HepG2 (cell line): ENCODE measurements around the gene KIFC1. TPM values are rescaled to one million over a fixed set of nuclear protein-coding genes. Genes with fewer than 3 reads are reported as not detected.

Source experiments
- HDAC1 ChIP-seq: sonication (generic); formaldehyde crosslinking; IDR thresholded peaks from 2 replicates; pipeline ENCODE4 v1.5.1; 2020; ENCODE audit warnings: mild to moderate bottlenecking, missing genetic modification reagents
- HIVEP1 ChIP-seq: sonication (generic); formaldehyde crosslinking; IDR thresholded peaks from 2 replicates; pipeline ENCODE4 v1.4.0; 2020; ENCODE audit warnings: mild to moderate bottlenecking, missing genetic modification reagents
- KLF12 ChIP-seq: sonication (generic); formaldehyde crosslinking; IDR thresholded peaks from 2 replicates; pipeline ENCODE4 v1.4.0; 2020; ENCODE audit warnings: missing genetic modification reagents, borderline replicate concordance
- KLF13 ChIP-seq: sonication (generic); formaldehyde crosslinking; IDR thresholded peaks from 2 replicates; pipeline ENCODE4 v1.4.0; 2020; ENCODE audit warnings: mild to moderate bottlenecking, missing genetic modification reagents
- MTF1 ChIP-seq: sonication (generic); formaldehyde crosslinking; IDR thresholded peaks from 2 replicates; pipeline ENCODE4 v1.5.0; 2020; ENCODE audit warnings: missing genetic modification reagents
- MYPOP ChIP-seq: sonication (generic); formaldehyde crosslinking; IDR thresholded peaks from 2 replicates; pipeline ENCODE4 v1.8.1; 2023; ENCODE audit warnings: mild to moderate bottlenecking, moderate library complexity, missing genetic modification reagents
- NPAS2 ChIP-seq: sonication (generic); formaldehyde crosslinking; IDR thresholded peaks from 2 replicates; pipeline ENCODE4 v1.8.0; 2022; ENCODE audit warnings: mild to moderate bottlenecking, missing genetic modification reagents, borderline replicate concordance
- NR2F2 ChIP-seq: IDR thresholded peaks from 2 replicates; pipeline ENCODE4 v1.6.1; 2012; ENCODE audit warnings: low read depth, inconsistent platforms, borderline replicate concordance
- NRL ChIP-seq: sonication (generic); formaldehyde crosslinking; IDR thresholded peaks from 2 replicates; pipeline ENCODE4 v1.5.0; 2020; ENCODE audit warnings: missing genetic modification reagents, mild to moderate bottlenecking, moderate library complexity, borderline replicate concordance
- PRDM10 ChIP-seq: sonication (generic); formaldehyde crosslinking; IDR thresholded peaks from 2 replicates; pipeline ENCODE4 v1.4.0; 2020; ENCODE audit warnings: low read depth, missing genetic modification reagents
- SNRNP70 ChIP-seq: fragments of 200-400 bp; formaldehyde crosslinking; IDR thresholded peaks from 2 replicates; pipeline ENCODE4 v1.6.1; 2017; ENCODE audit warnings: mild to moderate bottlenecking, low read depth, low read length, moderate library complexity
- SOX5 ChIP-seq: IDR thresholded peaks from 2 replicates; pipeline ENCODE4 v1.6.1; 2016; ENCODE audit warnings: borderline replicate concordance
- YEATS2 ChIP-seq: sonication (generic); formaldehyde crosslinking; IDR thresholded peaks from 2 replicates; pipeline ENCODE4 v1.4.0; 2020; ENCODE audit warnings: missing genetic modification reagents, borderline replicate concordance
- ZHX1 ChIP-seq: sonication (generic); formaldehyde crosslinking; IDR thresholded peaks from 2 replicates; pipeline ENCODE4 v1.8.1; 2022; ENCODE audit warnings: low read depth, mild to moderate bottlenecking, missing genetic modification reagents
- ZNF121 ChIP-seq: sonication (generic); formaldehyde crosslinking; IDR thresholded peaks from 2 replicates; pipeline ENCODE4 v1.5.0; 2020; ENCODE audit warnings: mild to moderate bottlenecking, missing genetic modification reagents
- ZNF251 ChIP-seq: sonication (generic); formaldehyde crosslinking; IDR thresholded peaks from 2 replicates; pipeline ENCODE4 v1.9.0; 2021; ENCODE audit warnings: mild to moderate bottlenecking, missing genetic modification reagents
- ZNF687 ChIP-seq: sonication (generic); formaldehyde crosslinking; IDR thresholded peaks from 2 replicates; pipeline ENCODE4 v1.5.1; 2020; ENCODE audit warnings: mild to moderate bottlenecking, missing genetic modification reagents, moderate library complexity
- polyA plus RNA-seq, 8 experiments: library from polyadenylated mRNA; depleted of rRNA in 3 of 8; stranded (reverse) in 7 of 8; unstranded in 1 of 8; fragments of >200 nt; fragmentation: Illumina TruSeq in 4 of 8; extraction: Trizol in 4 of 8; gene quantifications; 2 replicates each; pipeline versions ENCODE4 v1.2.1 to v1.2.3, GENCODE V29; 2011 to 2016; ENCODE audit warnings: low read depth in 4 of 8, missing spikeins in 1 of 8, mixed read lengths in 1 of 8; ENCODE audit not compliant: insufficient read depth in 1 of 8
- total RNA-seq, 5 experiments: library from RNA; depleted of rRNA; stranded (reverse); fragments of >200 nt; fragmentation: Illumina TruSeq; extraction: Trizol; gene quantifications; 2 replicates each; pipeline ENCODE4 v1.2.3, GENCODE V29; 2016; ENCODE audit warnings: low read depth in 1 of 5

KIFC1 gene
- total and polyA plus RNA-seq, 2 of the 13 experiments (the other 11 are each of a cell fraction or from before 2014, with no cell fraction given), result 25.0 to 45.5 TPM

- TF ChIP-seq ZNF687 (CRISPR knock-in tag) (peak; percentile 92), NPAS2 (no peak), ZNF251 (CRISPR knock-in tag) (no peak), HIVEP1 (CRISPR knock-in tag) (0 out of 2 replicates have a peak, but pooled peaks have one; percentile 57), PRDM10 (CRISPR knock-in tag) (no peak), ZHX1 (CRISPR knock-in tag) (no peak; the same call in 1 of the 2 replicates), ZNF121 (CRISPR knock-in tag) (no peak), HDAC1 (CRISPR knock-in tag) (no peak; the same call in 1 of the 2 replicates), MYPOP (CRISPR knock-in tag) (no peak), MTF1 (CRISPR knock-in tag) (no peak), NR2F2 (peak; percentile 63; the same call in 1 of the 2 replicates), KLF13 (peak; percentile 81; the same call in 1 of the 2 replicates), KLF12 (CRISPR knock-in tag) (0 out of 2 replicates have a peak, but pooled peaks have one; percentile 15), SOX5 (CRISPR knock-in tag) (no peak), SNRNP70 (no peak), NRL (CRISPR knock-in tag) (no peak), YEATS2 (CRISPR knock-in tag) (0 out of 2 replicates have a peak, but pooled peaks have one; percentile 27)
Measured at GRCh38 chr6:33428224-33428965, 36.8 kb downstream of the KIFC1 start (continued).
